ENCODE data around the gene RAPGEF4. TPM values are rescaled to one million over a fixed set of nuclear protein-coding genes. Genes with fewer than 3 reads are reported as not detected.

RAPGEF4 gene
- total RNA-seq, 4 donors from 2014 or later: 2.5 to 7.9 (median 4.6) TPM

DNA sequence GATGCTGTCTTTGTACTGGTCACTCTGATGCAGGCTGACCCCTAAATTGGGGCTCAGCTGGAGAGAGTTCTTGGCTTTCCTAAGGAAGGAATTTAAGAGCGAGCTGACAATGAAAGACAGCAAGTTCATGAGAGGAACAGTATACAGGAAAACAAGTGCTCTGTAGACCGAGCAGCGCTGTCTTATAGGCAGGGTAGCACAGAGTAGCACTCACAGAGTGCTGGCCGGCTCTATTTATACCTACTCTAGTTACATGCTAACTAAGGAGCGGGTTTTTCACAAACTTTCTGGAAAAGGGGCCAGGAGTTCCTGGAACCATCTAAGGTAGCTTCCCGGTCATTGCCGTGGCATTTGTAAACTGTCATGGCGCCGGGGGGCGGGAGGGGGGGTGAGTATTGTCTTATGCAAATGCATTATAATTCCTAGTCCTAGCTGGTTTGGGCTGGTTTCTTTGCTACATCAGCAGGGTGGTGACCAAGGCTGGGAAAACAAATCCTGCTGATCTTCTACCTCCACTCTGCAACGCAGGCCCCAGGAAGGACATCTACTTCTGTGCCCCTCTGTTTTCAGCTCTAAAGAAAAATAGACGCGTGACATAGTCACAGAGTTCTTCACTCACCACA is 308.4 kb downstream of the RAPGEF4 start:
- Histone ChIP-seq H3K36me3 (no peaks in the 10 kb centered on the region), H3K27me3 (no peaks in the 10 kb centered on the region), H3K4me1 (peaks cover 0 to 28% (median under 1%) of the 10 kb centered on the region in 3 donors), H3K9me3 (no peaks in the 10 kb centered on the region), H3K4me3 (no peak overlapping the region), H3K27ac (no peak overlapping the region)
- no peak for TF ChIP-seq POLR2AphosphoS5 (IDR thresholded peaks at IDR 0.05)
- TF ChIP-seq, protein P1, sequence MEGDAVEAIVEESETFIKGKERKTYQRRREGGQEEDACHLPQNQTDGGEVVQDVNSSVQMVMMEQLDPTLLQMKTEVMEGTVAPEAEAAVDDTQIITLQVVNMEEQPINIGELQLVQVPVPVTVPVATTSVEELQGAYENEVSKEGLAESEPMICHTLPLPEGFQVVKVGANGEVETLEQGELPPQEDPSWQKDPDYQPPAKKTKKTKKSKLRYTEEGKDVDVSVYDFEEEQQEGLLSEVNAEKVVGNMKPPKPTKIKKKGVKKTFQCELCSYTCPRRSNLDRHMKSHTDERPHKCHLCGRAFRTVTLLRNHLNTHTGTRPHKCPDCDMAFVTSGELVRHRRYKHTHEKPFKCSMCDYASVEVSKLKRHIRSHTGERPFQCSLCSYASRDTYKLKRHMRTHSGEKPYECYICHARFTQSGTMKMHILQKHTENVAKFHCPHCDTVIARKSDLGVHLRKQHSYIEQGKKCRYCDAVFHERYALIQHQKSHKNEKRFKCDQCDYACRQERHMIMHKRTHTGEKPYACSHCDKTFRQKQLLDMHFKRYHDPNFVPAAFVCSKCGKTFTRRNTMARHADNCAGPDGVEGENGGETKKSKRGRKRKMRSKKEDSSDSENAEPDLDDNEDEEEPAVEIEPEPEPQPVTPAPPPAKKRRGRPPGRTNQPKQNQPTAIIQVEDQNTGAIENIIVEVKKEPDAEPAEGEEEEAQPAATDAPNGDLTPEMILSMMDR (IDR thresholded peaks at IDR 0.05): no peak
- no peak for TF ChIP-seq EP300 (IDR thresholded peaks at IDR 0.05)
- no peak for TF ChIP-seq POLR2A (IDR thresholded peaks at IDR 0.05)
- ATAC-seq: no peak
- 93 to 95% methylated on average over 5 to 11 of the region's 13 CpGs for WGBS, 2 donors (ENCODE audit: low coverage in 1 of 2)

DNA sequence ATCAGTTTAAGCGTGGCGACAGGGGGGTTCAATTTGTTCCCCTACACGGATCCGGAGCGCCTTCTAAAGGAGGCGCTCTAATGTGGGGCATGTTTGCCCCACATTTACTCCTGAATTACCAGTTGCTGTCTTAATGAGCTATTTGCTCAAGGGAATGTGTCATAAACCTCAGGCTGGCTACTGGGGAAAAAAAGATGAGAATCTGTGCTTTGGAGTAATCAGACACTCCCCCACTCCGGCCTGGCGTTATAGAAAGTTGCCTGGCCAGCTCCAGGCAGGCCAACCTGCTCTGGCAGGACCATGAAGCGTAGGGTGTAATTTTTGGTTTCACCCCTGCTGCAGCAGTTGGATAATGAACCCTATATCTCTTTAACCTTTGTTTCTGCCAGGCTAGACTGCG is 309.0 kb downstream of the RAPGEF4 start:
- TF ChIP-seq POLR2A (IDR thresholded peaks at IDR 0.05) (no peak), POLR2AphosphoS5 (IDR thresholded peaks at IDR 0.05) (no peak), EP300 (IDR thresholded peaks at IDR 0.05) (no peak)
- TF ChIP-seq, protein P1 (IDR thresholded peaks at IDR 0.05): no peak
- Histone ChIP-seq H3K36me3 (no peaks in the 10 kb centered on the region), H3K4me1 (peaks cover 0 to 35% (median 6%) of the 10 kb centered on the region in 3 donors), H3K27ac (peak overlapping the region in 1 of 4 donors; percentile 24), H3K9me3 (no peaks in the 10 kb centered on the region), H3K4me3 (no peak overlapping the region), H3K27me3 (no peaks in the 10 kb centered on the region)
- WGBS, 2 donors (ENCODE audit: low coverage in 1 of 2): 87 to 89% methylated on average over 7 to 9 of the region's 10 CpGs
- no peak for ATAC-seq

DNA sequence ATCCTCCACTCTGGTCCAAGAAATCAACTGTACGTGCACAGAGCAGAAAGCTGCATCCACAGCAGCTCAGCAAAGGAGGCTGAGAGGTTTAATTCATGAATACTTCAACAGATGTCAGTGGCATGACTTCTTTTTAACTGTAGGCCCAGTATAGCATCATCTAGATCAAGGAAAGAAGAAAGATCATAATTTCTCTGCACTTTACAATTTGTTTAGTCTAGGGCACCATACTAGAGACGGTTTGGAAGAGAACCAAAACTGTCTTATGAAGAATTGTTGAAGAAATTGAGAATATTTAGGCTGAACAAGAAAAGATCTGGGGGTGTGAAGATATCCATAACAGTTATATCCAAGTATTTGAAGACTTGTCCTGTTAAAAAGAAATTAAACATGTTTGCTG is 309.5 kb downstream of the RAPGEF4 start:
- H3K4me3 ChIP-seq: no peak overlapping the region
- 39 to 40% methylated on average over 2 of the region's 2 CpGs for WGBS, 2 donors (ENCODE audit: low coverage in 1 of 2)
- H3K27ac ChIP-seq: peak overlapping the region in 1 of 4 donors; percentile 24
- H3K9me3 ChIP-seq: no peaks in the 10 kb centered on the region
- TF ChIP-seq EP300 (IDR thresholded peaks at IDR 0.05): no peak
- TF ChIP-seq POLR2AphosphoS5 (IDR thresholded peaks at IDR 0.05): no peak
- TF ChIP-seq POLR2A (IDR thresholded peaks at IDR 0.05): no peak
- TF ChIP-seq, protein P1 (IDR thresholded peaks at IDR 0.05): no peak
- no peaks in the 10 kb centered on the region for H3K36me3 ChIP-seq
- H3K27me3 ChIP-seq: no peaks in the 10 kb centered on the region
- peaks cover 0 to 40% (median 8%) of the 10 kb centered on the region in 3 donors for H3K4me1 ChIP-seq
- no peak for ATAC-seq

DNA sequence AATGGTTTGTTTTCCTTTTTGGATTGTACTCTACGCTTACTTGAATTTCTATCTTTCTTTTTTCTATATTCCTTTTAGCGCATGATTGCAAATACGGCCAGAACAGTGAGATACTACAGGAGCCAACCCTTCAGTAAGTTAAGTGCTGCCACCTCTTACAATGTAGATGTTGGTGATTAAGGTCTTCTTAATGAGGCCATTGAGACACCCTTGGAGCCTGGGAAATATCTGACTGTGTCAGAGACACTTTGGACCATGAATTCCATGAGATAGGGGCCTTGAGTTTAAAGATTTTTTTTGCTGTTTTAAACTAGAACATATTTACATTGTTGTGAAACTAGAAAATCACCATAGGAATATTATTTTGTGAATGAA is 312.9 kb downstream of the RAPGEF4 start:
- H3K27me3 ChIP-seq: no peaks in the 10 kb centered on the region
- H3K4me3 ChIP-seq: no peak overlapping the region
- H3K27ac ChIP-seq: peak overlapping the region; percentile 15 to 63 (median 28)
- H3K4me1 ChIP-seq: peaks cover 0 to 41% (median 8%) of the 10 kb centered on the region in 3 donors
- H3K36me3 ChIP-seq: no peaks in the 10 kb centered on the region
- 67 to 93% methylated on average over 2 to 3 of the region's 3 CpGs for WGBS, 2 donors (ENCODE audit: low coverage in 1 of 2)
- no peak for TF ChIP-seq POLR2AphosphoS5 (IDR thresholded peaks at IDR 0.05)
- TF ChIP-seq POLR2A (IDR thresholded peaks at IDR 0.05): no peak
- TF ChIP-seq, protein P1 (IDR thresholded peaks at IDR 0.05): no peak
- TF ChIP-seq EP300 (IDR thresholded peaks at IDR 0.05): no peak
- ATAC-seq: peak; percentile 19
- no peaks in the 10 kb centered on the region for H3K9me3 ChIP-seq

Data from gastroesophageal sphincter (tissue), 4 donors.